Measurements from ENCODE around the gene DOC2B.

DNA sequence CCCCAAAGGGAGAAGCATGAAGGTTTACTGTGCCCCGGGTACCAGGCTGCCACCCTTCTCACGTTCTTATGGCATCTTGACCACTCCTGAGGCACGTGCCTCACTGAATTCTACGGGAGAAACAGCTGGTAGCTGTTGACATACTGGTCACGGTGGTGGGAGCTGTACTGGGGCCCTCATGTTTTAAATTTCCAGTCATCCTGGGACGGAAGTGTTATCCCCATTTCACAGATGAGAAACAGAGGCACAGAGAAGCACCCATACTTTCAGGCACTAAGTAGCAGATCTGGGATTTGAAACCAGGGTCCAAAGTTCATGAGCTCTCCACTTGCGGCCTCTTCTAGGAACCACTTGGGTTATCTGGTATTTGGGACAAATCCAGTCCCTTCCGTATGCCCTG lies 26.3 kb upstream of the DOC2B start:
- TF ChIP-seq, protein P1, sequence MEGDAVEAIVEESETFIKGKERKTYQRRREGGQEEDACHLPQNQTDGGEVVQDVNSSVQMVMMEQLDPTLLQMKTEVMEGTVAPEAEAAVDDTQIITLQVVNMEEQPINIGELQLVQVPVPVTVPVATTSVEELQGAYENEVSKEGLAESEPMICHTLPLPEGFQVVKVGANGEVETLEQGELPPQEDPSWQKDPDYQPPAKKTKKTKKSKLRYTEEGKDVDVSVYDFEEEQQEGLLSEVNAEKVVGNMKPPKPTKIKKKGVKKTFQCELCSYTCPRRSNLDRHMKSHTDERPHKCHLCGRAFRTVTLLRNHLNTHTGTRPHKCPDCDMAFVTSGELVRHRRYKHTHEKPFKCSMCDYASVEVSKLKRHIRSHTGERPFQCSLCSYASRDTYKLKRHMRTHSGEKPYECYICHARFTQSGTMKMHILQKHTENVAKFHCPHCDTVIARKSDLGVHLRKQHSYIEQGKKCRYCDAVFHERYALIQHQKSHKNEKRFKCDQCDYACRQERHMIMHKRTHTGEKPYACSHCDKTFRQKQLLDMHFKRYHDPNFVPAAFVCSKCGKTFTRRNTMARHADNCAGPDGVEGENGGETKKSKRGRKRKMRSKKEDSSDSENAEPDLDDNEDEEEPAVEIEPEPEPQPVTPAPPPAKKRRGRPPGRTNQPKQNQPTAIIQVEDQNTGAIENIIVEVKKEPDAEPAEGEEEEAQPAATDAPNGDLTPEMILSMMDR (IDR thresholded peaks at IDR 0.05) = no peak
- TF ChIP-seq, protein P2, sequence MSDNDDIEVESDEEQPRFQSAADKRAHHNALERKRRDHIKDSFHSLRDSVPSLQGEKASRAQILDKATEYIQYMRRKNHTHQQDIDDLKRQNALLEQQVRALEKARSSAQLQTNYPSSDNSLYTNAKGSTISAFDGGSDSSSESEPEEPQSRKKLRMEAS (IDR thresholded peaks at IDR 0.05; ENCODE audit: low read depth) = no peak
- TF ChIP-seq TEAD4 (IDR thresholded peaks at IDR 0.05; ENCODE audit: borderline replicate concordance, insufficient read depth) = no peak
- TF ChIP-seq, protein P3, sequence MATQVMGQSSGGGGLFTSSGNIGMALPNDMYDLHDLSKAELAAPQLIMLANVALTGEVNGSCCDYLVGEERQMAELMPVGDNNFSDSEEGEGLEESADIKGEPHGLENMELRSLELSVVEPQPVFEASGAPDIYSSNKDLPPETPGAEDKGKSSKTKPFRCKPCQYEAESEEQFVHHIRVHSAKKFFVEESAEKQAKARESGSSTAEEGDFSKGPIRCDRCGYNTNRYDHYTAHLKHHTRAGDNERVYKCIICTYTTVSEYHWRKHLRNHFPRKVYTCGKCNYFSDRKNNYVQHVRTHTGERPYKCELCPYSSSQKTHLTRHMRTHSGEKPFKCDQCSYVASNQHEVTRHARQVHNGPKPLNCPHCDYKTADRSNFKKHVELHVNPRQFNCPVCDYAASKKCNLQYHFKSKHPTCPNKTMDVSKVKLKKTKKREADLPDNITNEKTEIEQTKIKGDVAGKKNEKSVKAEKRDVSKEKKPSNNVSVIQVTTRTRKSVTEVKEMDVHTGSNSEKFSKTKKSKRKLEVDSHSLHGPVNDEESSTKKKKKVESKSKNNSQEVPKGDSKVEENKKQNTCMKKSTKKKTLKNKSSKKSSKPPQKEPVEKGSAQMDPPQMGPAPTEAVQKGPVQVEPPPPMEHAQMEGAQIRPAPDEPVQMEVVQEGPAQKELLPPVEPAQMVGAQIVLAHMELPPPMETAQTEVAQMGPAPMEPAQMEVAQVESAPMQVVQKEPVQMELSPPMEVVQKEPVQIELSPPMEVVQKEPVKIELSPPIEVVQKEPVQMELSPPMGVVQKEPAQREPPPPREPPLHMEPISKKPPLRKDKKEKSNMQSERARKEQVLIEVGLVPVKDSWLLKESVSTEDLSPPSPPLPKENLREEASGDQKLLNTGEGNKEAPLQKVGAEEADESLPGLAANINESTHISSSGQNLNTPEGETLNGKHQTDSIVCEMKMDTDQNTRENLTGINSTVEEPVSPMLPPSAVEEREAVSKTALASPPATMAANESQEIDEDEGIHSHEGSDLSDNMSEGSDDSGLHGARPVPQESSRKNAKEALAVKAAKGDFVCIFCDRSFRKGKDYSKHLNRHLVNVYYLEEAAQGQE (IDR thresholded peaks at IDR 0.05; ENCODE audit: low read depth, low read length) = no peak
